ENCODE data around the gene OR2W1.

The OR2W1 gene

GRCh38 chr6:29017428-29017802 is 27.6 kb downstream of the OR2W1 start:
- Histone ChIP-seq H3K4me3 (ENCODE audit: insufficient read depth, low read length, poor library complexity, severe bottlenecking) (no peak overlapping the region), H3K4me2 (ENCODE audit: low read depth, low read length, poor library complexity, severe bottlenecking) (no peak overlapping the region), H3K9ac (ENCODE audit: low read length) (no peak overlapping the region), H3K27ac (ENCODE audit: low read depth, low read length) (no peak overlapping the region), H4K20me1 (ENCODE audit: low read depth, low read length) (no peaks in the 10 kb centered on the region), H3K27me3 (ENCODE audit: low read length) (no peaks in the 10 kb centered on the region), H3F3A (ENCODE audit: insufficient read depth) (no peaks in the 10 kb centered on the region), H3K9me3 (ENCODE audit: insufficient read depth, low read length) (no peaks in the 10 kb centered on the region), H3K9me2 (replicated peaks; ENCODE audit: insufficient read depth, low read length) (no peaks in the 10 kb centered on the region), H3K79me2 (ENCODE audit: insufficient read depth, low read length) (no peaks in the 10 kb centered on the region), H2AFZ (ENCODE audit: low read depth, low read length, severe bottlenecking) (no peak overlapping the region), H3K36me3 (ENCODE audit: low read length) (no peaks in the 10 kb centered on the region)
- no peak for TF ChIP-seq EZH2phosphoT487 (conservative IDR thresholded peaks at IDR 0.05; ENCODE audit: low read length)
- TF ChIP-seq CTCF (IDR thresholded peaks at IDR 0.05; ENCODE audit: insufficient read depth, low read length, poor library complexity, severe bottlenecking), result no peak

DNA sequence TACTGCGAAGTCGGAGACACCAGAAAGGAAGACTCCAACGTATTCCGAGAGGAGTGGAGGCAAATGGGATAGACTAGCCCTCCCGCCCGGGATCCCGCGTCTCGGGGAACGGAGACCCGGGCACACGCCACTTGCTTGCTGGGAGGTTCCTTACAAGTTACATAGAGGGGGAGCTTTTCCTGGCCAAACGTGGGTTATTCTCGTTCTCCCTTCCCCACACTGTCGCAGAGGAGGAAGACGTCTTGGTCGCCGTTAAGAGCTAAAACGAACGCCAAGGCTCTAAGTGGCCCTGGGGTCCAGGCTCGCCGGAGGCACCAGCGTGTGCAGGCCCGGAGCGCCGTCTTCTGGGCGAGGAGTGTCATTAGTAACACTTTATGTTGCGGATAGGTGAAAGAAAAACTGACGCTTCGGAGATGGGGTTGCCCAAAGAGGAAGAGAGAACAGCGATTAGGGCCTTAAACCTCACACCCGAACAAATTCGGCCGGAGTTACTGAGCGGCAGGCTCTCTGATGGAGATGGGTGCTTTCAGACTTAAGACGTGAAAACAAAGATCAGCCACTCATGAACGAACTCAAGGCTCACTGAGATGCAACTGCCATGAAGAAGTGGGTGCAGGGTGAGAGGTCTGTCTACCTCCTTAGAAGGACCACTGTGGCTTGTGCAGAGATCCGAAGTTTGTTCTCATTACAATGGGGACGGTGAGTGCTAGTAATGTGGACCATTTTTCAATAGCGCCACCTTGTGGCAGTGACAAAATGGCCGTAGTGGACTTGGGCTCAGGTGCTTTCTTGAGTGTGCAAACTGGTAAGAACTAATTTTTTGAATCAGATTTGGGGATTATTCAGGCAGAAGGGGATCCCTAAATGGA is 28.2 kb downstream of the OR2W1 start:
- H3K4me3 ChIP-seq (ENCODE audit: insufficient read depth, low read length, poor library complexity, severe bottlenecking), result peak overlapping the region; percentile 22
- no peaks in the 10 kb centered on the region for H3K27me3 ChIP-seq (ENCODE audit: low read length)
- no peaks in the 10 kb centered on the region for H3F3A ChIP-seq (ENCODE audit: insufficient read depth)
- H3K9me3 ChIP-seq (ENCODE audit: insufficient read depth, low read length), result no peaks in the 10 kb centered on the region
- no peak overlapping the region for H3K27ac ChIP-seq (ENCODE audit: low read depth, low read length)
- no peaks in the 10 kb centered on the region for H3K79me2 ChIP-seq (ENCODE audit: insufficient read depth, low read length)
- no peaks in the 10 kb centered on the region for H3K36me3 ChIP-seq (ENCODE audit: low read length)
- no peak overlapping the region for H3K9ac ChIP-seq (ENCODE audit: low read length)
- no peaks in the 10 kb centered on the region for H4K20me1 ChIP-seq (ENCODE audit: low read depth, low read length)
- peak overlapping the region; percentile 80 for H2AFZ ChIP-seq (ENCODE audit: low read depth, low read length, severe bottlenecking)
- TF ChIP-seq CTCF (IDR thresholded peaks at IDR 0.05; ENCODE audit: insufficient read depth, low read length, poor library complexity, severe bottlenecking) (peak; percentile 98), EZH2phosphoT487 (conservative IDR thresholded peaks at IDR 0.05; ENCODE audit: low read length) (no peak)
- H3K4me2 ChIP-seq (ENCODE audit: low read depth, low read length, poor library complexity, severe bottlenecking), result peak overlapping the region; percentile 46
- H3K9me2 ChIP-seq (replicated peaks; ENCODE audit: insufficient read depth, low read length), result no peaks in the 10 kb centered on the region

GRCh38 chr6:29014729-29015608 is 30.0 kb downstream of the OR2W1 start:
- TF ChIP-seq EZH2phosphoT487 (conservative IDR thresholded peaks at IDR 0.05; ENCODE audit: low read length), result no peak
- Histone ChIP-seq H3K9me3 (ENCODE audit: insufficient read depth, low read length) (no peaks in the 10 kb centered on the region), H3K36me3 (ENCODE audit: low read length) (no peaks in the 10 kb centered on the region), H2AFZ (ENCODE audit: low read depth, low read length, severe bottlenecking) (no peak overlapping the region), H3K9ac (ENCODE audit: low read length) (no peak overlapping the region), H3K27me3 (ENCODE audit: low read length) (no peaks in the 10 kb centered on the region), H3K27ac (ENCODE audit: low read depth, low read length) (no peak overlapping the region), H3K9me2 (replicated peaks; ENCODE audit: insufficient read depth, low read length) (no peaks in the 10 kb centered on the region), H3F3A (ENCODE audit: insufficient read depth) (no peaks in the 10 kb centered on the region), H3K4me2 (ENCODE audit: low read depth, low read length, poor library complexity, severe bottlenecking) (no peak overlapping the region), H3K4me3 (ENCODE audit: insufficient read depth, low read length, poor library complexity, severe bottlenecking) (no peak overlapping the region), H4K20me1 (ENCODE audit: low read depth, low read length) (no peaks in the 10 kb centered on the region), H3K79me2 (ENCODE audit: insufficient read depth, low read length) (no peaks in the 10 kb centered on the region)
